PFSK-1 (cell line): ENCODE data around the gene GOLPH3L.

Source experiments
- POLR2AphosphoS5 ChIP-seq: IDR thresholded peaks from 2 replicates; pipeline ENCODE4 v1.6.1; 2012; ENCODE audit warnings: low read depth, mild to moderate bottlenecking, control low read depth, low read length, moderate library complexity
- TAF1 ChIP-seq: IDR thresholded peaks from 2 replicates; pipeline ENCODE4 v1.6.1; 2012; ENCODE audit warnings: low read length, control low read depth, borderline replicate concordance; ENCODE audit not compliant: insufficient read depth

DNA sequence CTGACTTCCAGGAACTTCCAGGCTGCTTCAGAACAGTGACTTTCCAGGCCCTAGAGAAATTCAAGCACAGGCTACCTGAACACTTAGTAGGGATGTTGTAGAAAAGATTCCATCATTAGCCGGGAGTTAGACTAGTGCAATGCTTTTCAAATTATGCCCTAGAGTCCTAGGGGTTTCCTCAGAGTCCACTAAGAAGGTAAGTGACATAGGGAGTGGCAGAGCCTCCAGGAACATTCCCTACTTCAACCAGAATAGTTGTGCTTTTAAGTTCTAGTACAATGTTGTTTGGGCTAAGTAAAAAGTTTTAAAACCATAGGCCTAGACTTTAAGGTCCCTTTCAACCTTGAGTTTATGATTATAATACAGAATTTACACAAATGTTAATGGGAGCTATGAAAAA lies 9.1 kb upstream of the GOLPH3L start:
- TF ChIP-seq POLR2AphosphoS5, result no peak
- TF ChIP-seq TAF1, result no peak
